ENCODE measurements around the gene MOB4. TPM values are rescaled to one million over a fixed set of nuclear protein-coding genes. Genes with fewer than 3 reads are reported as not detected.
"Not testable (repeated sequence)": the region's sequence is repeated elsewhere in the genome, so short reads cannot be mapped to it uniquely, and the experiment has no call there.

The MOB4 gene
- polyA plus RNA-seq, 1 experiment, result 58.9 TPM

DNA sequence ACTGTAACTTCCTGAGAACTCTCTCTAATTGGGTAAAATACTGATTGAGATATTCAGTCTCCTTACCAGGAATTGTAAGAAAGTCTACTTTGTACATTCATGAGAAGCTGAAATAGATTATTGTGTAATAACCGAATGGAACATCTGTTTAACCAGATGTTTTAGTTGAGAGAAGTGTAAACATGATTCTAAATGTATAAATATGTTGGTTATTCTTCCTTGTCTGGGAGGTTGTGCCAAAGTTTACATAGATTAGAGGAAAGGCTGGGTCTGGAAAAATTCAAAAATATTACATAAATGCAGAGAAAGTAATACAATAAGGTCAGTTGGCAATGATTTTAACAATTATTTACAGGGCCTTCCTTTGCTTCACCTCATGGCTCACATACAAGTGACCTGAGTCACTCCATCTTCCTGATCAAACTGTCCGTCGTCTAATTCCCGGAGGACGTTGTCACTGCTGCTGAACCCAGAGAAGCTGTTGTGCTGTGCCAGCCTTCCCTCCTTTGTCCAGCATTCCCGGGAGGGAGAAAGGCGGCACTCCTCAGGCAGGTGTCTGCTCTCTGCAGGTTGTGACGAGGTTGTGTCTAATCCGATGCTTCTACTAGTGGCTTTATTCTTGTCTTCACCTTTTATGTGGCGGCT lies 55.9 kb downstream of the MOB4 start:
- H3K27ac ChIP-seq (ENCODE audit: low read depth, low read length), result peak overlapping the region; percentile 66

DNA sequence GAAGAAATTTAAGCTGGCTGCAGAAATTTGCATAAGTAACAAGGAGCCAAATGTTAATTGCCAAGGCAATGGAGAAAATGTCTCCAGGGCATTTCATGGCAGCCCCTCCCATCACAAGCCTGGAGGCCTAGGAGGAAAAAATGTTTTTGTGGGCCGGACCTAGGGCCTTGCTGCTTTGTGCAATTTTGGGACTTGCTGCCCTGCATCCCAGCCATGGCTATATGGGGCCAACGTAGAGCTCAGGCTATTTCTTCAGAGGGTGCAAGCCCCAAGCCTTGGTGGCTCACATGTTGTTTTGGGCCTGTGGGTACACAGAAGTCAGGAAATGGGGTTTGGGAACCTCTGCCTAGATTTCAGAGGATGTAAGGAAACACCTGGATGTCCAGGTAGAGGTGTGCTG lies 57.7 kb downstream of the MOB4 start:
- POLR2A ChIA-PET, result no interaction called here
- CTCF ChIA-PET, result no interaction called here
- no peak overlapping the region for H3K4me3 ChIP-seq (ENCODE audit: low read depth, low read length)
- peaks cover 6% of the 10 kb centered on the region for H3K9me3 ChIP-seq (ENCODE audit: control insufficient read depth, insufficient read depth, low read length)
- DNase-seq (ENCODE audit: low read depth, low spot score), result no peak
- no peak overlapping the region for H3K27ac ChIP-seq (ENCODE audit: low read depth, low read length)
- TF ChIP-seq, protein P1, sequence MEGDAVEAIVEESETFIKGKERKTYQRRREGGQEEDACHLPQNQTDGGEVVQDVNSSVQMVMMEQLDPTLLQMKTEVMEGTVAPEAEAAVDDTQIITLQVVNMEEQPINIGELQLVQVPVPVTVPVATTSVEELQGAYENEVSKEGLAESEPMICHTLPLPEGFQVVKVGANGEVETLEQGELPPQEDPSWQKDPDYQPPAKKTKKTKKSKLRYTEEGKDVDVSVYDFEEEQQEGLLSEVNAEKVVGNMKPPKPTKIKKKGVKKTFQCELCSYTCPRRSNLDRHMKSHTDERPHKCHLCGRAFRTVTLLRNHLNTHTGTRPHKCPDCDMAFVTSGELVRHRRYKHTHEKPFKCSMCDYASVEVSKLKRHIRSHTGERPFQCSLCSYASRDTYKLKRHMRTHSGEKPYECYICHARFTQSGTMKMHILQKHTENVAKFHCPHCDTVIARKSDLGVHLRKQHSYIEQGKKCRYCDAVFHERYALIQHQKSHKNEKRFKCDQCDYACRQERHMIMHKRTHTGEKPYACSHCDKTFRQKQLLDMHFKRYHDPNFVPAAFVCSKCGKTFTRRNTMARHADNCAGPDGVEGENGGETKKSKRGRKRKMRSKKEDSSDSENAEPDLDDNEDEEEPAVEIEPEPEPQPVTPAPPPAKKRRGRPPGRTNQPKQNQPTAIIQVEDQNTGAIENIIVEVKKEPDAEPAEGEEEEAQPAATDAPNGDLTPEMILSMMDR (IDR thresholded peaks at IDR 0.05; ENCODE audit: low read depth, low read length), result no peak
- no peaks in the 10 kb centered on the region for H3K27me3 ChIP-seq (ENCODE audit: control insufficient read depth, insufficient read depth, low read length)

More for the DNA sequence above, 55.9 kb downstream of the MOB4 start:
- POLR2A ChIA-PET, result no interaction called here
- CTCF ChIA-PET, result interaction anchor here (0.7 kb wide), 1 partner anchor 28 kb away, joined by 3 read pairs; no protein-coding TSS in a partner anchor
- TF ChIP-seq, protein P1 (IDR thresholded peaks at IDR 0.05; ENCODE audit: low read depth, low read length), result no peak
- Histone ChIP-seq H3K9me3 (ENCODE audit: control insufficient read depth, insufficient read depth, low read length) (peaks cover 6% of the 10 kb centered on the region), H3K4me3 (ENCODE audit: low read depth, low read length) (no peak overlapping the region), H3K27me3 (ENCODE audit: control insufficient read depth, insufficient read depth, low read length) (no peaks in the 10 kb centered on the region)
- peak; percentile 33 for DNase-seq (ENCODE audit: low read depth, low spot score)

DNA sequence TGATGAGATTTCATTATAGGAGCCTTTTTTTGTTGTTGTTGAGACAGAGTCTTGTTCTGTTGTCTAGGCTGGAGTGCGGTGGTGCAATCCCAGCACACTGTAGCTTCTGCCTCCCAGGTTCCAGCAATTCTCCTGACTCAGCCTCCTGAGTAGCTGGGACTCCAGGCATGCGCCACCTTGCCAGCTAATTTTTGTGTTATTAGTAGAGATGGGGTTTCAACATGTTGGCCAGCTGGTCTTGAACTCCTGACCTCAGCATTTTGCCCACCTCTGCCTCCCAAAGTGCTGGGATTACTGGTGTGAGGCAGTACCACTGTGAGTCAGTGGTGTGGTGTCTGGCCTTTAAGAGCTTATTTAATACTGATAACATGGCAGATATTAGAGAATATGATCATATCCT lies 60.1 kb downstream of the MOB4 start:
- no peak for DNase-seq (ENCODE audit: low read depth, low spot score)
- ChIA-PET POLR2A (no interaction called here), CTCF (interaction anchor here (0.8 to 1.6 kb wide), 3 partner anchors 13 to 44 kb away, joined by 3 to 7 read pairs (median 6); no protein-coding TSS in a partner anchor)
- H3K4me3 ChIP-seq (ENCODE audit: low read depth, low read length), result no peak overlapping the region
- peaks cover 6% of the 10 kb centered on the region for H3K9me3 ChIP-seq (ENCODE audit: control insufficient read depth, insufficient read depth, low read length)
- no peak overlapping the region for H3K27ac ChIP-seq (ENCODE audit: low read depth, low read length)
- no peaks in the 10 kb centered on the region for H3K27me3 ChIP-seq (ENCODE audit: control insufficient read depth, insufficient read depth, low read length)
- TF ChIP-seq, protein P1 (IDR thresholded peaks at IDR 0.05; ENCODE audit: low read depth, low read length), result no peak

DNA sequence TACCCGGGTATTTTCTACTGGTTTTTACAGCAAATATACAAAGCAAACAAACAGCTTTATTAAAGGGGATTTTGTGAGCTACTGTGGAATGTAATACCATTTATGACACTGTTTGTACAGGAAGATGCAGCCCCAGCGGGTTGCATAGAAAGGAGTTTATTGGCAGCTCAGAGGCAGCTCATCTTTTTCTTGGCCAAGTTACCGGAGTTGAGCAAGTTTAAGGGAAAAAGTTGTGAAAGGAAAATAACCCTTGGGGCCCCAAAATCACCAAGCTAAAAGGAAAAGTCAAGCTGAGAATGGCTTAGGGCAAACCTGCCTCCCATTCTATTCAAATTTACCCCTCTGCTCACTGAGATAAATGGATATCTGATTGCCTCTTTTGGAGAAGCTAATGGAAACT lies 60.8 kb downstream of the MOB4 start:
- Histone ChIP-seq H3K4me3 (ENCODE audit: low read depth, low read length) (no peak overlapping the region), H3K27me3 (ENCODE audit: control insufficient read depth, insufficient read depth, low read length) (no peaks in the 10 kb centered on the region), H3K27ac (ENCODE audit: low read depth, low read length) (peak overlapping the region; percentile 31), H3K9me3 (ENCODE audit: control insufficient read depth, insufficient read depth, low read length) (peaks cover 6% of the 10 kb centered on the region)
- ChIA-PET POLR2A (interaction anchor here (0.6 kb wide), 1 partner anchor 99 kb away, joined by 3 read pairs; the partner anchor contains the start of gene RFTN2), CTCF (interaction anchor here (0.8 to 1.6 kb wide), 2 partner anchors 12 to 23 kb away, joined by 6 to 7 read pairs; no protein-coding TSS in a partner anchor)
- TF ChIP-seq, protein P1 (IDR thresholded peaks at IDR 0.05; ENCODE audit: low read depth, low read length), result no peak
- DNase-seq (ENCODE audit: low read depth, low spot score), result no peak

DNA sequence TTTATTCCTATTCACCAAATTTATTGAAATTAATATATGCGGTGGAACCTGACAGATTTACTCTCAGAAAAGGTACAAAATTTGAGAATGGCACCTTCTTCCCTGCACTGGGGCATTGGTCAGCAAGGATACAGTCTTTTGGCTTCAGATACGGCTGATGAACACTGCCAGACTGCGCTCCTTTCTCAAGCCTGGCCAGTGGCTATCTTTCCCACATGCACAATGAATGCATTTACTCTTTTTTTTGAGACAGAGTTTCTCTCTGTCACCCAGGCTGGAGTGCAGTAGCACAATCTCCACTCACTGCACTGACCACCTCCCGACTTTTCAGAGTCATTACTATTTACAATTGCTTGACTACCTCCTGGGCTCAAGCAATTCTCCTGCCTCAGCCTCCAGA lies 61.6 kb downstream of the MOB4 start:
- ChIA-PET CTCF (interaction anchor here (1.6 kb wide), 1 partner anchor 22 kb away, joined by 7 read pairs; no protein-coding TSS in a partner anchor), POLR2A (no interaction called here)
- Histone ChIP-seq H3K27me3 (ENCODE audit: control insufficient read depth, insufficient read depth, low read length) (no peaks in the 10 kb centered on the region), H3K9me3 (ENCODE audit: control insufficient read depth, insufficient read depth, low read length) (peaks cover 6% of the 10 kb centered on the region), H3K27ac (ENCODE audit: low read depth, low read length) (no peak overlapping the region), H3K4me3 (ENCODE audit: low read depth, low read length) (no peak overlapping the region)
- no peak for DNase-seq (ENCODE audit: low read depth, low spot score)
- TF ChIP-seq, protein P1 (IDR thresholded peaks at IDR 0.05; ENCODE audit: low read depth, low read length), result no peak

DNA sequence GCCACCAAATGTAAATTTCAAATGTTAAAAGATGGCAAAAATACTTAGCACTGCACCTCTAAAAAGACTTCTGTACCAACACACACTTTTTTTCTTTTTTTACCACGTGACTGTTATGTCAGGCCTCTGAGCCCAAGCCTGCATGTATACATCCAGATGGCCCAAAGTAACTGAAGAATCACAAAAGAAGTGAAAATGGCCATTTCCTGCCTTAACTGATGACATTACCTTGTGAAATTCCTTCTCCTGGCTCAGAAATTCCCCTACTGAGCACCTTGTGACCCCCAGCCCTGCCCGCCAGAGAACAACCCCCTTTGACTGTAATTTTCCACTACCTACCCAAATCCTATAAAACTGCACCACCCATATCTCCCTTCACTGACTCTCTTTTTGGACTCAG lies 62.4 kb downstream of the MOB4 start:
- DNase-seq (ENCODE audit: low read depth, low spot score); H3K27ac ChIP-seq (ENCODE audit: low read depth, low read length); H3K27me3 ChIP-seq (ENCODE audit: control insufficient read depth, insufficient read depth, low read length); POLR2A ChIA-PET; CTCF ChIA-PET; H3K4me3 ChIP-seq (ENCODE audit: low read depth, low read length); H3K9me3 ChIP-seq (ENCODE audit: control insufficient read depth, insufficient read depth, low read length): not testable (repeated sequence)

DNA sequence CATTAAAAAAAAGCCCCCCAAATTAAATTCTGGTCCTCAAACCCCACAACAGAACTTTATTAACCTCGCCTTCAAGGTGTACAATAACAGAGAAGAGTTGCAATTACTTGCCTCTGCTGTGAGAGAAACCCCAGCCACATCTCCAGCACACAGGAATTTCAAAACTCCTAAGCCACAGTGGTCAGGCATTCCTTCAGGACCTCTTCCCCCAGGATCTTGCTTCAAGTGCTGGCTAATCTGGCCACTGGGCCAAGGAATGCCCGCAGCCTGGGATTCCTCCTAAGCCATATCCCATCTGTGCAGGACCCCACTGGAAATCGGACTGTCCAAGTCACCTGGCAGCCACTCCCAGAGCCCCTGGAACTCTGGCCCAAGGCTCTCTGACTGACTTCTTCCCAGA lies 64.3 kb downstream of the MOB4 start:
- DNase-seq (ENCODE audit: low read depth, low spot score); H3K27me3 ChIP-seq (ENCODE audit: control insufficient read depth, insufficient read depth, low read length); H3K9me3 ChIP-seq (ENCODE audit: control insufficient read depth, insufficient read depth, low read length); H3K27ac ChIP-seq (ENCODE audit: low read depth, low read length); CTCF ChIA-PET; H3K4me3 ChIP-seq (ENCODE audit: low read depth, low read length); POLR2A ChIA-PET: not testable (repeated sequence)

All from AG04450 (cell line).